HepG2 (cell line): ENCODE data around the gene SIN3A. TPM values are rescaled to one million over a fixed set of nuclear protein-coding genes. Genes with fewer than 3 reads are reported as not detected.

Experiments
- GTF2F1 ChIP-seq: fragments of 150-350 bp; IDR thresholded peaks from 2 replicates; pipeline ENCODE4 v1.6.1; 2014; ENCODE audit warnings: low read length
- JDP2 ChIP-seq: sonication (generic); formaldehyde crosslinking; IDR thresholded peaks from 2 replicates; pipeline ENCODE4 v1.8.1; 2022; ENCODE audit warnings: missing genetic modification reagents, borderline replicate concordance
- NKX3-1 ChIP-seq: sonication (generic); formaldehyde crosslinking; IDR thresholded peaks from 2 replicates; pipeline ENCODE4 v1.5.0; 2020; ENCODE audit warnings: missing genetic modification reagents
- PHF5A ChIP-seq: IDR thresholded peaks from one replicate; pipeline ENCODE4 v1.6.1; 2018; ENCODE audit warnings: low read depth, missing genetic modification reagents; ENCODE audit not compliant: unreplicated experiment
- PPARG ChIP-seq: conservative IDR thresholded peaks from 2 replicates; pipeline ENCODE4 v1.6.1; 2016; ENCODE audit warnings: missing biosample characterization, missing genetic modification reagents
- RBFOX2 ChIP-seq: fragments of 200-400 bp; formaldehyde crosslinking; IDR thresholded peaks from 2 replicates; pipeline ENCODE4 v1.6.1; 2017; ENCODE audit warnings: low read depth, mild to moderate bottlenecking, low read length
- SP2 ChIP-seq: sonication (generic); formaldehyde crosslinking; IDR thresholded peaks from 2 replicates; pipeline ENCODE4 v1.5.1; 2020; ENCODE audit warnings: mild to moderate bottlenecking, missing genetic modification reagents
- ZHX2 ChIP-seq, 2 experiments: sonication (generic) in 1 of 2; formaldehyde crosslinking in 1 of 2; IDR thresholded peaks; 2 replicates each; pipeline versions ENCODE4 v1.6.1 to v1.9.0; 2014 to 2022; ENCODE audit warnings: antibody characterized with exemption in 1 of 2, borderline replicate concordance in 1 of 2, inconsistent platforms in 1 of 2, low read depth in 1 of 2, missing genetic modification reagents in 1 of 2
- ZNF17 ChIP-seq: sonication (generic); formaldehyde crosslinking; IDR thresholded peaks from 2 replicates; pipeline ENCODE4 v1.5.0; 2020; ENCODE audit warnings: mild to moderate bottlenecking, missing genetic modification reagents
- ZNF230 ChIP-seq: sonication (generic); formaldehyde crosslinking; IDR thresholded peaks from 2 replicates; pipeline ENCODE4 v1.4.0; 2020; ENCODE audit warnings: mild to moderate bottlenecking, missing genetic modification reagents
- ZNF24 ChIP-seq: fragments of 450-650 bp; IDR thresholded peaks from 2 replicates; pipeline ENCODE4 v1.6.1; 2017; ENCODE audit warnings: antibody characterized with exemption, mild to moderate bottlenecking
- ZNF30 ChIP-seq: sonication (generic); formaldehyde crosslinking; IDR thresholded peaks from 2 replicates; pipeline ENCODE4 v1.5.0; 2020; ENCODE audit warnings: mild to moderate bottlenecking, missing genetic modification reagents
- ZNF552 ChIP-seq: sonication (generic); formaldehyde crosslinking; IDR thresholded peaks from 2 replicates; pipeline ENCODE4 v1.9.0; 2022; ENCODE audit warnings: missing genetic modification reagents, mild to moderate bottlenecking, borderline replicate concordance
- ZNF766 ChIP-seq: sonication (generic); formaldehyde crosslinking; IDR thresholded peaks from 2 replicates; pipeline ENCODE4 v1.5.0; 2020; ENCODE audit warnings: missing genetic modification reagents, borderline replicate concordance
- polyA plus RNA-seq, 8 experiments: library from polyadenylated mRNA; depleted of rRNA in 3 of 8; stranded (reverse) in 7 of 8; unstranded in 1 of 8; fragments of >200 nt; fragmentation: Illumina TruSeq in 4 of 8; extraction: Trizol in 4 of 8; gene quantifications; 2 replicates each; pipeline versions ENCODE4 v1.2.1 to v1.2.3, GENCODE V29; 2011 to 2016; ENCODE audit warnings: low read depth in 4 of 8, missing spikeins in 1 of 8, mixed read lengths in 1 of 8; ENCODE audit not compliant: insufficient read depth in 1 of 8
- total RNA-seq, 5 experiments: library from RNA; depleted of rRNA; stranded (reverse); fragments of >200 nt; fragmentation: Illumina TruSeq; extraction: Trizol; gene quantifications; 2 replicates each; pipeline ENCODE4 v1.2.3, GENCODE V29; 2016; ENCODE audit warnings: low read depth in 1 of 5
- TF ChIP-seq, protein P1 (sequence below): sonication (generic); formaldehyde crosslinking; IDR thresholded peaks from 2 replicates; pipeline ENCODE4 v1.5.0; 2020; ENCODE audit warnings: mild to moderate bottlenecking, missing genetic modification reagents, moderate library complexity
- TF ChIP-seq, protein P2 (sequence below): IDR thresholded peaks from 2 replicates; pipeline ENCODE4 v1.6.1; 2016; ENCODE audit warnings: missing compliant biosample characterization, missing genetic modification reagents, borderline replicate concordance
- TF ChIP-seq, protein P3 (sequence below): sonication (generic); formaldehyde crosslinking; IDR thresholded peaks from 2 replicates; pipeline ENCODE4 v1.8.1; 2023; ENCODE audit warnings: mild to moderate bottlenecking, moderate library complexity, missing genetic modification reagents
- TF ChIP-seq, protein P4 (sequence below): sonication (generic); formaldehyde crosslinking; IDR thresholded peaks from 2 replicates; pipeline ENCODE4 v1.8.0; 2022; ENCODE audit warnings: mild to moderate bottlenecking, missing genetic modification reagents

SIN3A gene
- total and polyA plus RNA-seq, 2 of the 13 experiments (the other 11 are each of a cell fraction or from before 2014, with no cell fraction given) = 16.1 to 28.1 TPM

DNA sequence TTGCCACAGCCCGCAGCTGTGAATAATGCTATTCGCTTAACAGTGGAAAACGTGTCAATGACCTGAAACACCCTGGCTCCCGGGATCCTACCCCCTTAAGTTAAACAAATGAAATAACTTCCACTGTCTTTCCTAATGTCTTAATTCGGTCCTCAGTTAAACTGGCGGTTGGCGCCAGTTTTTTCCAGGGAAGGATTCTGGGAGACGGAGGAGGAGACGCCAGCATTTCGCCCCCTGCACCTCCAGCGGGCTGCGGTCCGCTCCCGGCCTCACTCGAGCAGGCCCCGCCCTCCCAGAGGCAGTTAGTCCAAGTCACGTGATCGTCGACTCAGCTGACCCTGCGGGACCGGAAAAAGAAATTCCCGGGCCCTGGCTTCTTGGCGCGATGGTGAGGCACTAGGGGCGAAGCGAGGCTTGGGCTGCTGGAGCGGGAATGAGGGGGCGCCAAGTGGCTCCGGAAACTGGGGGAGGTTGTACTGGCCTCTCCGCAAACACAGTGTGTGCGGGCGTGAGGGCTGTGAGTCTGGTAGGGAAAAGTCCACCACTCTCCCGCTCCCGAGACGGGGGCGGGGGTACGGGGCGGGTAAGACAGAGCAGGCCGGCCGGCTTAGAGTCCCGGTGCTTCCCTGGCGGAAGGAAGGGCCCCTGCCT lies 115.7 kb downstream of the SIN3A start, which contains the start of gene COMMD4 (continued):
- peak; percentile 46; the same call in 1 of the 2 replicates for TF ChIP-seq ZHX2 (IDR thresholded peaks at IDR 0.05; ENCODE audit: low read depth)
- no peak for TF ChIP-seq ZHX2 (CRISPR knock-in tag; IDR thresholded peaks at IDR 0.05; ENCODE audit: borderline replicate concordance)
- TF ChIP-seq JDP2 (CRISPR knock-in tag) = no peak
- TF ChIP-seq GTF2F1 = peak; percentile 92
- TF ChIP-seq RBFOX2 = peak; percentile 83
- no peak for TF ChIP-seq ZNF30 (CRISPR knock-in tag)
- no peak for TF ChIP-seq ZNF17
- TF ChIP-seq ZNF766 (CRISPR knock-in tag) = peak; percentile 80; the same call in 1 of the 2 replicates
- TF ChIP-seq ZNF552 (CRISPR knock-in tag) = no peak
- TF ChIP-seq, protein P1, sequence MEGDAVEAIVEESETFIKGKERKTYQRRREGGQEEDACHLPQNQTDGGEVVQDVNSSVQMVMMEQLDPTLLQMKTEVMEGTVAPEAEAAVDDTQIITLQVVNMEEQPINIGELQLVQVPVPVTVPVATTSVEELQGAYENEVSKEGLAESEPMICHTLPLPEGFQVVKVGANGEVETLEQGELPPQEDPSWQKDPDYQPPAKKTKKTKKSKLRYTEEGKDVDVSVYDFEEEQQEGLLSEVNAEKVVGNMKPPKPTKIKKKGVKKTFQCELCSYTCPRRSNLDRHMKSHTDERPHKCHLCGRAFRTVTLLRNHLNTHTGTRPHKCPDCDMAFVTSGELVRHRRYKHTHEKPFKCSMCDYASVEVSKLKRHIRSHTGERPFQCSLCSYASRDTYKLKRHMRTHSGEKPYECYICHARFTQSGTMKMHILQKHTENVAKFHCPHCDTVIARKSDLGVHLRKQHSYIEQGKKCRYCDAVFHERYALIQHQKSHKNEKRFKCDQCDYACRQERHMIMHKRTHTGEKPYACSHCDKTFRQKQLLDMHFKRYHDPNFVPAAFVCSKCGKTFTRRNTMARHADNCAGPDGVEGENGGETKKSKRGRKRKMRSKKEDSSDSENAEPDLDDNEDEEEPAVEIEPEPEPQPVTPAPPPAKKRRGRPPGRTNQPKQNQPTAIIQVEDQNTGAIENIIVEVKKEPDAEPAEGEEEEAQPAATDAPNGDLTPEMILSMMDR = peak; percentile 29; the same call in 1 of the 2 replicates
- peak; percentile 57 for TF ChIP-seq PHF5A (CRISPR knock-in tag)
- TF ChIP-seq, protein P2, sequence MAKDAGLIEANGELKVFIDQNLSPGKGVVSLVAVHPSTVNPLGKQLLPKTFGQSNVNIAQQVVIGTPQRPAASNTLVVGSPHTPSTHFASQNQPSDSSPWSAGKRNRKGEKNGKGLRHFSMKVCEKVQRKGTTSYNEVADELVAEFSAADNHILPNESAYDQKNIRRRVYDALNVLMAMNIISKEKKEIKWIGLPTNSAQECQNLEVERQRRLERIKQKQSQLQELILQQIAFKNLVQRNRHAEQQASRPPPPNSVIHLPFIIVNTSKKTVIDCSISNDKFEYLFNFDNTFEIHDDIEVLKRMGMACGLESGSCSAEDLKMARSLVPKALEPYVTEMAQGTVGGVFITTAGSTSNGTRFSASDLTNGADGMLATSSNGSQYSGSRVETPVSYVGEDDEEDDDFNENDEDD = peak; percentile 98
- TF ChIP-seq ZNF230 (CRISPR knock-in tag) = no peak
- TF ChIP-seq ZNF24 = no peak
- peak; percentile 65; the same call in 1 of the 2 replicates for TF ChIP-seq NKX3-1 (CRISPR knock-in tag)
- TF ChIP-seq, protein P3, sequence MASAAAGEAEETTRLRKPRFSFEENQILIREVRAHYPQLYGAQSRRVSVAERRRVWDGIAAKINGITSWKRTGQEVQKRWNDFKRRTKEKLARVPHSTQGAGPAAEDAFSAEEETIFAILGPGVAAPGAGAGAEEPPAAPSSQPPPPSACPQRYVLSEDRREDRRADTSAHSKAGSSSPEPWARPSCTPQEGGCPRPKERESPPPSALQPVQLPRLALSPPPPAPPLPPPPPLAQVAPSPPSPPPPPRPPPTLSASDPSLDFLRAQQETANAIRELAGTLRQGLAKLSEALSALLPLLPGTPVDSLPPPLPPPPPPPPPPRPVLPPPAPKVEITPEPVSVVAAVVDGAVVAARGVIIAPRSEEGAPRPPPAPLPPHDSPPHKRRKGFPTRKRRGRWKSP = peak; percentile 64; the same call in 1 of the 2 replicates
- 0 out of 2 replicates have a peak, but pooled peaks have one; percentile 28 for TF ChIP-seq PPARG
- TF ChIP-seq SP2 = no peak
- TF ChIP-seq, protein P4, sequence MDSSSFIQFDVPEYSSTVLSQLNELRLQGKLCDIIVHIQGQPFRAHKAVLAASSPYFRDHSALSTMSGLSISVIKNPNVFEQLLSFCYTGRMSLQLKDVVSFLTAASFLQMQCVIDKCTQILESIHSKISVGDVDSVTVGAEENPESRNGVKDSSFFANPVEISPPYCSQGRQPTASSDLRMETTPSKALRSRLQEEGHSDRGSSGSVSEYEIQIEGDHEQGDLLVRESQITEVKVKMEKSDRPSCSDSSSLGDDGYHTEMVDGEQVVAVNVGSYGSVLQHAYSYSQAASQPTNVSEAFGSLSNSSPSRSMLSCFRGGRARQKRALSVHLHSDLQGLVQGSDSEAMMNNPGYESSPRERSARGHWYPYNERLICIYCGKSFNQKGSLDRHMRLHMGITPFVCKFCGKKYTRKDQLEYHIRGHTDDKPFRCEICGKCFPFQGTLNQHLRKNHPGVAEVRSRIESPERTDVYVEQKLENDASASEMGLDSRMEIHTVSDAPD (CRISPR knock-in tag) = no peak
